H1 (cell line): ENCODE measurements around the gene LRP11. TPM values are rescaled to one million over a fixed set of nuclear protein-coding genes. Genes with fewer than 3 reads are reported as not detected.
"Not testable (repeated sequence)": the region's sequence is repeated elsewhere in the genome, so short reads cannot be mapped to it uniquely, and the experiment has no call there.

Experiments used
- CTCF ChIA-PET: fragments of 300-600 bp; sonication (Branson Sonifier 250); formaldehyde crosslinking; loops from one replicate; lab custom pipeline; 2021; ENCODE audit not compliant: partially characterized antibody; lab: Charles Lee
- POLR2A ChIA-PET: fragments of 300-600 bp; sonication (Branson Sonifier 250); formaldehyde crosslinking; loops from one replicate; lab custom pipeline; 2021; ENCODE audit warnings: inconsistent platforms; ENCODE audit not compliant: partially characterized antibody; lab: Charles Lee
- DNase-seq, 2 experiments: peaks; one replicate each; pipeline versions ENCODE4 v3.0.0 to v3.0.0-alpha.2; 2010 to 2022; ENCODE audit warnings: low spot score in 2 of 2, low read depth in 1 of 2, mixed read lengths in 1 of 2
- FAIRE-seq: peaks from 2 replicates; lab custom pipeline; 2011; peaks lifted over from hg19 to GRCh38; lab: Jason Lieb, UNC
- H2AFZ ChIP-seq: 2 replicates; pipeline ENCODE4 v1.8.1; 2012; ENCODE audit warnings: low read length, inconsistent platforms
- H2AK5ac ChIP-seq: 2 replicates; pipeline ENCODE4 v1.6.1; 2013; ENCODE audit warnings: low read depth, low read length
- H2BK120ac ChIP-seq: replicated peaks from 2 replicates; pipeline ENCODE3; 2013; ENCODE audit warnings: low read depth, low read length, inconsistent platforms
- H2BK12ac ChIP-seq: 2 replicates; pipeline ENCODE4 v1.6.1; 2013; ENCODE audit warnings: low read depth, low read length
- H2BK15ac ChIP-seq: 2 replicates; pipeline ENCODE4 v1.6.1; 2013; ENCODE audit warnings: low read length
- H2BK20ac ChIP-seq: 2 replicates; pipeline ENCODE4 v1.6.1; 2013; ENCODE audit warnings: low read length
- H2BK5ac ChIP-seq: 2 replicates; pipeline ENCODE4 v1.6.1; 2013; ENCODE audit warnings: low read depth, low read length
- H3K14ac ChIP-seq: 2 replicates; pipeline ENCODE4 v1.6.1; 2013; ENCODE audit warnings: inconsistent platforms; ENCODE audit not compliant: insufficient read length
- H3K18ac ChIP-seq: 2 replicates; pipeline ENCODE4 v1.6.1; 2013; ENCODE audit warnings: low read length; ENCODE audit errors: extremely low read depth
- H3K23ac ChIP-seq: 2 replicates; pipeline ENCODE4 v1.6.1; 2013; ENCODE audit warnings: inconsistent platforms; ENCODE audit not compliant: insufficient read length
- H3K23me2 ChIP-seq: 2 replicates; pipeline ENCODE4 v1.6.1; 2013; ENCODE audit warnings: low read depth, low read length
- H3K27ac ChIP-seq: 2 replicates; pipeline ENCODE4 v1.6.1; 2011; ENCODE audit warnings: low read depth, low read length, inconsistent platforms
- H3K27me3 ChIP-seq, 4 experiments: replicated peaks in 1 of 4; 1 replicate in 1 of 4; 2 replicates in 3 of 4; pipeline versions ENCODE4 v1.6.1 to v1.8.1; 2011 to 2013; ENCODE audit warnings: low read length in 3 of 4, mild to moderate bottlenecking in 3 of 4, inconsistent platforms in 2 of 4, mixed read lengths in 2 of 4, moderate library complexity in 1 of 4; ENCODE audit not compliant: control insufficient read depth in 3 of 4, insufficient read depth in 3 of 4; ENCODE audit errors: extremely low read depth in 1 of 4
- H3K36me3 ChIP-seq, 4 experiments: 2 replicates each; pipeline versions ENCODE4 v1.6.1 to v1.8.1; 2011 to 2013; ENCODE audit warnings: mild to moderate bottlenecking in 4 of 4, low read length in 3 of 4, moderate library complexity in 2 of 4, control low read depth in 1 of 4, inconsistent platforms in 1 of 4; ENCODE audit not compliant: insufficient read depth in 4 of 4, control insufficient read depth in 2 of 4
- H3K4ac ChIP-seq: replicated peaks from 2 replicates; pipeline ENCODE3; 2013; ENCODE audit warnings: low read length, low read depth, mixed read lengths, inconsistent platforms; ENCODE audit not compliant: insufficient read length
- H3K4me1 ChIP-seq, 4 experiments: replicated peaks in 1 of 4; 1 replicate in 1 of 4; 2 replicates in 3 of 4; pipeline versions ENCODE4 v1.6.1 to v1.8.1; 2011 to 2013; ENCODE audit warnings: low read length in 3 of 4, inconsistent platforms in 2 of 4, mixed read lengths in 1 of 4; ENCODE audit not compliant: insufficient read depth in 4 of 4, control insufficient read depth in 3 of 4
- H3K4me2 ChIP-seq, 2 experiments: 2 replicates each; pipeline versions ENCODE4 v1.6.1 to v1.8.1; 2011 to 2013; ENCODE audit warnings: low read depth in 2 of 2, low read length in 2 of 2, control low read depth in 1 of 2, inconsistent platforms in 1 of 2, mild to moderate bottlenecking in 1 of 2; ENCODE audit not compliant: insufficient read depth in 1 of 2
- H3K4me3 ChIP-seq, 4 experiments: fragments of 200-600, 300-600 bp in 1 of 4; sonication (generic), shearing (Covaris generic), sonication (Bioruptor Twin) in 1 of 4; 2 replicates each; pipeline versions ENCODE4 v1.5.1 to v1.8.1; 2011 to 2016; ENCODE audit warnings: low read length in 4 of 4, low read depth in 3 of 4, control low read depth in 2 of 4, inconsistent platforms in 2 of 4, mild to moderate bottlenecking in 2 of 4, mixed read lengths in 1 of 4, moderate library complexity in 1 of 4; ENCODE audit not compliant: insufficient read depth in 2 of 4; ENCODE audit errors: extremely low read depth in 1 of 4
- H3K56ac ChIP-seq: replicated peaks from 2 replicates; pipeline ENCODE3; 2013; ENCODE audit warnings: low read depth, mild to moderate bottlenecking, mixed read lengths, low read length, inconsistent platforms; ENCODE audit not compliant: insufficient read length
- H3K79me1 ChIP-seq: 2 replicates; pipeline ENCODE4 v1.6.1; 2013; ENCODE audit warnings: low read depth, low read length, control low read depth
- H3K79me2 ChIP-seq, 2 experiments: 2 replicates each; pipeline versions ENCODE4 v1.6.1 to v1.8.1; 2012 to 2013; ENCODE audit warnings: low read length in 2 of 2, mild to moderate bottlenecking in 2 of 2, inconsistent platforms in 1 of 2; ENCODE audit not compliant: insufficient read depth in 2 of 2, control insufficient read depth in 1 of 2
- H3K9ac ChIP-seq, 4 experiments: replicated peaks in 1 of 4; 1 replicate in 1 of 4; 2 replicates in 3 of 4; pipeline versions ENCODE4 v1.6.1 to v1.8.1; 2011 to 2013; ENCODE audit warnings: low read depth in 3 of 4, low read length in 3 of 4, control low read depth in 2 of 4, mild to moderate bottlenecking in 2 of 4, moderate library complexity in 2 of 4, inconsistent platforms in 1 of 4; ENCODE audit errors: extremely low read depth in 1 of 4
- H3K9me3 ChIP-seq, 2 experiments: 2 replicates each; pipeline versions ENCODE4 v1.6.1 to v1.8.1; 2012 to 2013; ENCODE audit warnings: mild to moderate bottlenecking in 2 of 2, moderate library complexity in 2 of 2, control low read depth in 1 of 2, inconsistent platforms in 1 of 2, low read depth in 1 of 2, low read length in 1 of 2, mixed read lengths in 1 of 2; ENCODE audit not compliant: insufficient read depth in 2 of 2
- H4K20me1 ChIP-seq, 2 experiments: replicated peaks in 1 of 2; 2 replicates each; pipeline versions ENCODE3 to v1.8.1; 2011 to 2013; ENCODE audit warnings: inconsistent platforms in 2 of 2, low read length in 2 of 2, mild to moderate bottlenecking in 1 of 2; ENCODE audit not compliant: insufficient read depth in 2 of 2, control insufficient read depth in 1 of 2
- H4K5ac ChIP-seq: 2 replicates; pipeline ENCODE4 v1.6.1; 2013; ENCODE audit warnings: low read length, low read depth, mixed read lengths, inconsistent platforms; ENCODE audit not compliant: insufficient read length
- H4K8ac ChIP-seq: 2 replicates; pipeline ENCODE4 v1.8.0; 2013; ENCODE audit warnings: mild to moderate bottlenecking, moderate library complexity, low read length, inconsistent platforms; ENCODE audit not compliant: insufficient read depth; ENCODE audit errors: extremely low read depth
- H4K91ac ChIP-seq: replicated peaks from 2 replicates; pipeline ENCODE3; 2013; ENCODE audit warnings: low read length, mixed read lengths, inconsistent platforms; ENCODE audit not compliant: insufficient read length
- WGBS, 2 experiments: shearing (Covaris generic) in 1 of 2; methylation state at CpG; one replicate each; pipeline versions ENCODE4 v1.1.6 to v1.1.7; 2013 to 2015; ENCODE audit warnings: low lambda C conversion rate in 2 of 2, mixed read lengths in 2 of 2, inconsistent platforms in 1 of 2, low coverage in 1 of 2, missing lambda C conversion rate in 1 of 2; ENCODE audit not compliant: insufficient replicate concordance in 2 of 2, insufficient coverage in 1 of 2, insufficient read length in 1 of 2; ENCODE audit errors: extremely low coverage in 1 of 2, missing lambda C conversion rate in 1 of 2; 5-methylcytosine and 5-hydroxymethylcytosine counted together
- polyA plus RNA-seq, 7 experiments: library from polyadenylated mRNA; depleted of rRNA in 3 of 7; stranded (reverse) in 5 of 7; unstranded in 2 of 7; fragments of >200 nt in 5 of 7; fragments of 200-250 nt in 2 of 7; gene quantifications; 1 replicate in 5 of 7; 2 replicates in 1 of 7; 4 replicates in 1 of 7; pipeline versions ENCODE4 v1.2.1 to v1.2.3, GENCODE V29; 2011 to 2013; ENCODE audit warnings: missing spikeins in 2 of 7, mixed read lengths in 2 of 7
- total RNA-seq: library from RNA; stranded (reverse); fragmentation: NEBNext Ultra II Directional; extraction: Animal tissue kit (Norgen Biotek cat#: 25700); gene quantifications from 2 replicates; pipeline ENCODE4 v1.2.1, GENCODE V29; 2021

Gene LRP11
- total and polyA plus RNA-seq, 2 of the 8 experiments (the other 6 are each of a cell fraction or from before 2014, with no cell fraction given), result 11.0 to 20.0 TPM

DNA sequence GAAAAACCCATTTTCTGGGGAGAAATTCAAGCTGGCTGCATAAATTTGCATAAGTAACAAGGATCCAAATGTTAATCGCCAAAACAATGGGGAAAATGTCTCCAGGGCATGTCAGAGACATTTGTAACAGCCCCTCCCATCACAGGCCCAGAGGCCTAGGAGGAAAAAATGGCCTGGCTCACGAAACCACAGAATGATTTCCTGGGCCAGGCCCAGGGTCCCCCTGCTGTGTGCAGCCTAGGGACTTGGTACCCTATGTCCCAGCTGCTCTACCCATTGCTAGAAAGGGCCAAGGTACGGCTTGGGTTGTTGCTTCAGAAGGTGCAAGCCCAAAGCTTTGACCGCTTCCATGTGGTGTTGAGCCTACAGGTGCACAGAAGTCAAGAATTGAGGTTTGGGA, 44.3 kb upstream of the LRP11 start:
- CTCF ChIA-PET, result interaction anchor here (1.6 kb wide), 1 partner anchor 17 kb away, joined by 6 read pairs; no protein-coding TSS in a partner anchor

More for the DNA sequence above, 44.3 kb upstream of the LRP11 start:
- H2AFZ ChIP-seq, H3K79me1 ChIP-seq, FAIRE-seq, H3K56ac ChIP-seq, H3K4ac ChIP-seq, H3K18ac ChIP-seq, H3K9ac ChIP-seq, H4K91ac ChIP-seq, H3K4me1 ChIP-seq, H3K14ac ChIP-seq, H2BK20ac ChIP-seq, H2AK5ac ChIP-seq, H2BK15ac ChIP-seq, H3K79me2 ChIP-seq, H2BK12ac ChIP-seq, H4K5ac ChIP-seq, H3K27ac ChIP-seq, H3K23me2 ChIP-seq, H4K20me1 ChIP-seq, H3K4me3 ChIP-seq, POLR2A ChIA-PET, H2BK120ac ChIP-seq, H3K4me2 ChIP-seq, H2BK5ac ChIP-seq, DNase-seq, H4K8ac ChIP-seq, H3K36me3 ChIP-seq, H3K27me3 ChIP-seq, H3K23ac ChIP-seq: not testable (repeated sequence)
- H3K9me3 ChIP-seq, result peaks cover 15 to 22% of the 10 kb centered on the region in 2 experiments; a peak in 3 of 4 replicates
- 85% methylated on average over 4 of the region's 4 CpGs; no CpG with 5 or more reads in 1 of the 2 experiments for WGBS, 2 experiments
